ENCODE measurements around the gene FAM98B. TPM values are rescaled to one million over a fixed set of nuclear protein-coding genes. Genes with fewer than 3 reads are reported as not detected.

The FAM98B gene
- total and polyA plus RNA-seq, 9 of the 15 experiments (the other 6 are each of a cell fraction or from before 2014, with no cell fraction given): 3.1 to 42.0 (median 9.4) TPM

DNA sequence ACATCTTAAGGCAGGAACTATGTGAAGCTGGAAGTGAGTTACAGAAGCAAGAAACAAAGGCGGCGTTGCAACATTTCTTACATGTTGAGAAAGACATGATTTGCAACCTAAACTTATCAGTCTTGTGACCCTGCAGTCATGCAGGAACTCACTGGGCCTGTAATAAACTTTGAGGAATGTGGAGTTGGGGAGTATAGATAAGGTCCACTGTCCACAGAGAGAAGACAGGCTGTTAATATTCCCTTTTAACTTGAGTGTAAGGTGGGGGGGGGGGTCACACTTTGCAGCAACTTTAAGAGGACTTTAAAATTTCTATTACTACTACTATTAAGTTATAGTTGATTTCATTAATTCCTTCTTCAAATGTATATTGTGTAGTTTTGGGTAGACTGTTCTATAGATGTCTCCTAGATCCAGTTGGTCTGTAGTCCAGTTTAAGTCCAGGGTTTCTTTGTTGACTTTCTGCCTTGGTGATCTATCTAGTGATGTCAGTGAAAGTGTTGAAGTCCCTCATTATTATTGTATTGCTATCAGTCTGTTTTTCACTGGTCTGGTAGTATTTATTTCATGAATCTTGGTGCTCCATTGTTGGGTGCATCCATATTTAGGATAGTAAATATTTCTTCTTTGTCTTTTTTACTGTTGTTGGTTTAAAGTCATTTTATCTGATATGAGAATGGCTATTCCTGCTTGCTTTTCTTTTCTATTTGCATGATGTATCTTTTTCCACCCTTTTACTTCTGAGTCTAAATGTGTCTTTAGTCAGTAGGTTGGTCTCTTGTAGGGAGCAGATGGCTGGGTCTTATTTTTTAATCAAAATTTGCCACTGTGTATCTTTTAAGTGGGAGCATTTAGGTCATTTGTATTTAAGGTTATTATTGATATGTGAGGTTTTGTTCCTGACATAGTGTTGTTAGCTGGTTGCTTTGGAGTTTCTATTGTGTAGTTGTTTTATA lies 15.6 kb upstream of the FAM98B start (continued):
- TF ChIP-seq, protein P1, sequence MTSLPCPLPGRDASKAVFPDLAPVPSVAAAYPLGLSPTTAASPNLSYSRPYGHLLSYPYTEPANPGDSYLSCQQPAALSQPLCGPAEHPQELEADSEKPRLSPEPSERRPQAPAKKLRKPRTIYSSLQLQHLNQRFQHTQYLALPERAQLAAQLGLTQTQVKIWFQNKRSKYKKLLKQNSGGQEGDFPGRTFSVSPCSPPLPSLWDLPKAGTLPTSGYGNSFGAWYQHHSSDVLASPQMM (CRISPR knock-in tag; IDR thresholded peaks at IDR 0.05): no peak
- TF ChIP-seq SMC3 (conservative IDR thresholded peaks at IDR 0.05; ENCODE audit: insufficient read depth, low read depth, low read length): no peak
- TF ChIP-seq, protein P2, sequence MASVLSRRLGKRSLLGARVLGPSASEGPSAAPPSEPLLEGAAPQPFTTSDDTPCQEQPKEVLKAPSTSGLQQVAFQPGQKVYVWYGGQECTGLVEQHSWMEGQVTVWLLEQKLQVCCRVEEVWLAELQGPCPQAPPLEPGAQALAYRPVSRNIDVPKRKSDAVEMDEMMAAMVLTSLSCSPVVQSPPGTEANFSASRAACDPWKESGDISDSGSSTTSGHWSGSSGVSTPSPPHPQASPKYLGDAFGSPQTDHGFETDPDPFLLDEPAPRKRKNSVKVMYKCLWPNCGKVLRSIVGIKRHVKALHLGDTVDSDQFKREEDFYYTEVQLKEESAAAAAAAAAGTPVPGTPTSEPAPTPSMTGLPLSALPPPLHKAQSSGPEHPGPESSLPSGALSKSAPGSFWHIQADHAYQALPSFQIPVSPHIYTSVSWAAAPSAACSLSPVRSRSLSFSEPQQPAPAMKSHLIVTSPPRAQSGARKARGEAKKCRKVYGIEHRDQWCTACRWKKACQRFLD (CRISPR knock-in tag; IDR thresholded peaks at IDR 0.05): peak; percentile 82; the same call in 1 of the 2 replicates
- TF ChIP-seq KDM1A (IDR thresholded peaks at IDR 0.05): peak; percentile 54 to 58; a peak in 1 of 4 replicates
- TF ChIP-seq ILK (tag; IDR thresholded peaks at IDR 0.05; ENCODE audit: borderline replicate concordance, low read depth): no peak
- peak; percentile 42; the same call in 1 of the 2 replicates for TF ChIP-seq SMAD3 (CRISPR knock-in tag; conservative IDR thresholded peaks at IDR 0.05)
- TF ChIP-seq TRIM24 (IDR thresholded peaks at IDR 0.05): peak; percentile 94 to 96
- TF ChIP-seq TCF3 (CRISPR knock-in tag; IDR thresholded peaks at IDR 0.05): peak; percentile 86
- no peak for TF ChIP-seq TCF7 (IDR thresholded peaks at IDR 0.05; ENCODE audit: borderline replicate concordance)
- TF ChIP-seq, protein P3, sequence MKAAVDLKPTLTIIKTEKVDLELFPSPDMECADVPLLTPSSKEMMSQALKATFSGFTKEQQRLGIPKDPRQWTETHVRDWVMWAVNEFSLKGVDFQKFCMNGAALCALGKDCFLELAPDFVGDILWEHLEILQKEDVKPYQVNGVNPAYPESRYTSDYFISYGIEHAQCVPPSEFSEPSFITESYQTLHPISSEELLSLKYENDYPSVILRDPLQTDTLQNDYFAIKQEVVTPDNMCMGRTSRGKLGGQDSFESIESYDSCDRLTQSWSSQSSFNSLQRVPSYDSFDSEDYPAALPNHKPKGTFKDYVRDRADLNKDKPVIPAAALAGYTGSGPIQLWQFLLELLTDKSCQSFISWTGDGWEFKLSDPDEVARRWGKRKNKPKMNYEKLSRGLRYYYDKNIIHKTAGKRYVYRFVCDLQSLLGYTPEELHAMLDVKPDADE (conservative IDR thresholded peaks at IDR 0.05; ENCODE audit: control insufficient read depth, low read depth, low read length): no peak
- TF ChIP-seq ZBED1 (IDR thresholded peaks at IDR 0.05): no peak
- no peak for TF ChIP-seq PHB (CRISPR knock-in tag; IDR thresholded peaks at IDR 0.05)
- no peak for TF ChIP-seq ZNF134 (CRISPR knock-in tag; conservative IDR thresholded peaks at IDR 0.05)
- TF ChIP-seq ATF1 (CRISPR knock-in tag; IDR thresholded peaks at IDR 0.05): no peak
- peak; percentile 52 for TF ChIP-seq ATF1 (tag; IDR thresholded peaks at IDR 0.05)
- TF ChIP-seq NR2C2 (CRISPR knock-in tag; IDR thresholded peaks at IDR 0.05): no peak
- peak; percentile 47; the same call in 1 of the 2 replicates for TF ChIP-seq NR2C2 (tag; IDR thresholded peaks at IDR 0.05)
- TF ChIP-seq CEBPG (CRISPR knock-in tag; IDR thresholded peaks at IDR 0.05): peak; percentile 85
- peak; percentile 91 to 95 for TF ChIP-seq CEBPG (tag; conservative IDR thresholded peaks at IDR 0.05 in 1 of 2, IDR thresholded peaks at IDR 0.05 in 1 of 2)
- TF ChIP-seq HNRNPLL (IDR thresholded peaks at IDR 0.05; ENCODE audit: low read depth, low read length, poor library complexity, severe bottlenecking): no peak
- TF ChIP-seq, protein P4, sequence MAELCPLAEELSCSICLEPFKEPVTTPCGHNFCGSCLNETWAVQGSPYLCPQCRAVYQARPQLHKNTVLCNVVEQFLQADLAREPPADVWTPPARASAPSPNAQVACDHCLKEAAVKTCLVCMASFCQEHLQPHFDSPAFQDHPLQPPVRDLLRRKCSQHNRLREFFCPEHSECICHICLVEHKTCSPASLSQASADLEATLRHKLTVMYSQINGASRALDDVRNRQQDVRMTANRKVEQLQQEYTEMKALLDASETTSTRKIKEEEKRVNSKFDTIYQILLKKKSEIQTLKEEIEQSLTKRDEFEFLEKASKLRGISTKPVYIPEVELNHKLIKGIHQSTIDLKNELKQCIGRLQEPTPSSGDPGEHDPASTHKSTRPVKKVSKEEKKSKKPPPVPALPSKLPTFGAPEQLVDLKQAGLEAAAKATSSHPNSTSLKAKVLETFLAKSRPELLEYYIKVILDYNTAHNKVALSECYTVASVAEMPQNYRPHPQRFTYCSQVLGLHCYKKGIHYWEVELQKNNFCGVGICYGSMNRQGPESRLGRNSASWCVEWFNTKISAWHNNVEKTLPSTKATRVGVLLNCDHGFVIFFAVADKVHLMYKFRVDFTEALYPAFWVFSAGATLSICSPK (IDR thresholded peaks at IDR 0.05; ENCODE audit: borderline replicate concordance): no peak
